ENCODE data around the gene PRSS38. TPM values are rescaled to one million over a fixed set of nuclear protein-coding genes. Genes with fewer than 3 reads are reported as not detected.

PRSS38 gene
- total and polyA plus RNA-seq, 2 donors = not detected

GRCh38 chr1:227885135-227885647, 69.7 kb downstream of the PRSS38 start:
- WGBS = 77% methylated on average over 8 of the region's 8 CpGs
- H3K36me3 ChIP-seq (ENCODE audit: insufficient read depth) = no peaks in the 10 kb centered on the region
- no peak overlapping the region for H3K4me3 ChIP-seq (ENCODE audit: low read depth, low read length)
- H3K4me1 ChIP-seq (ENCODE audit: insufficient read depth) = no peaks in the 10 kb centered on the region
- H3K27ac ChIP-seq (ENCODE audit: low read depth) = peak overlapping the region; percentile 53
- DNase-seq (ENCODE audit: extremely low spot score) = no peak

- Histone ChIP-seq H3K27ac (ENCODE audit: low read depth) (peak overlapping the region; percentile 53), H3K4me3 (ENCODE audit: low read depth, low read length) (no peak overlapping the region)
Observed at GRCh38 chr1:227885648-227886502, 70.4 kb downstream of the PRSS38 start.

GRCh38 chr1:227886503-227886961, 71.1 kb downstream of the PRSS38 start:
- DNase-seq (ENCODE audit: extremely low spot score) = peak; percentile 59
- no peaks in the 10 kb centered on the region for H3K4me1 ChIP-seq (ENCODE audit: insufficient read depth)
- H3K36me3 ChIP-seq (ENCODE audit: insufficient read depth) = no peaks in the 10 kb centered on the region
- H3K27ac ChIP-seq (ENCODE audit: low read depth) = peak overlapping the region; percentile 53
- WGBS = 12% methylated on average over 18 of the region's 18 CpGs
- peak overlapping the region; percentile 57 for H3K4me3 ChIP-seq (ENCODE audit: low read depth, low read length)

More at GRCh38 chr1:227885648-227886502, 70.4 kb downstream of the PRSS38 start:
- WGBS = 35% methylated on average over 14 of the region's 14 CpGs
- no peaks in the 10 kb centered on the region for H3K4me1 ChIP-seq (ENCODE audit: insufficient read depth)
- DNase-seq (ENCODE audit: extremely low spot score) = no peak
- H3K36me3 ChIP-seq (ENCODE audit: insufficient read depth) = no peaks in the 10 kb centered on the region

GRCh38 chr1:227886993-227887696, 71.7 kb downstream of the PRSS38 start:
- H3K4me3 ChIP-seq (ENCODE audit: low read depth, low read length) = peak overlapping the region; percentile 57
- peak; percentile 71 for DNase-seq (ENCODE audit: extremely low spot score)
- WGBS = 2% methylated on average over 30 of the region's 30 CpGs
- no peaks in the 10 kb centered on the region for H3K36me3 ChIP-seq (ENCODE audit: insufficient read depth)
- peak overlapping the region; percentile 89 for H3K27ac ChIP-seq (ENCODE audit: low read depth)
- no peaks in the 10 kb centered on the region for H3K4me1 ChIP-seq (ENCODE audit: insufficient read depth)

- H3K36me3 ChIP-seq (ENCODE audit: insufficient read depth) = no peaks in the 10 kb centered on the region
- no peaks in the 10 kb centered on the region for H3K4me1 ChIP-seq (ENCODE audit: insufficient read depth)
- 17% methylated on average over 40 of the region's 40 CpGs for WGBS
- DNase-seq (ENCODE audit: extremely low spot score) = peak; percentile 49
- H3K4me3 ChIP-seq (ENCODE audit: low read depth, low read length) = peak overlapping the region; percentile 57
- peak overlapping the region; percentile 89 for H3K27ac ChIP-seq (ENCODE audit: low read depth)
Observed at GRCh38 chr1:227887697-227888403, 72.4 kb downstream of the PRSS38 start.

GRCh38 chr1:227888404-227889046, 73.0 kb downstream of the PRSS38 start:
- Histone ChIP-seq H3K4me3 (ENCODE audit: low read depth, low read length) (no peak overlapping the region), H3K36me3 (ENCODE audit: insufficient read depth) (no peaks in the 10 kb centered on the region), H3K4me1 (ENCODE audit: insufficient read depth) (no peaks in the 10 kb centered on the region), H3K27ac (ENCODE audit: low read depth) (no peak overlapping the region)
- no peak for DNase-seq (ENCODE audit: extremely low spot score)
- 87% methylated on average over 8 of the region's 8 CpGs for WGBS

- Histone ChIP-seq H3K27ac (ENCODE audit: low read depth) (no peak overlapping the region), H3K36me3 (ENCODE audit: insufficient read depth) (no peaks in the 10 kb centered on the region), H3K4me1 (ENCODE audit: insufficient read depth) (no peaks in the 10 kb centered on the region), H3K4me3 (ENCODE audit: low read depth, low read length) (no peak overlapping the region)
- no peak for DNase-seq (ENCODE audit: extremely low spot score)
- WGBS = 61% methylated on average over 14 of the region's 14 CpGs
Observed at GRCh38 chr1:227889047-227889862, 73.8 kb downstream of the PRSS38 start.

GRCh38 chr1:227889863-227890405, 74.5 kb downstream of the PRSS38 start:
- no peak overlapping the region for H3K27ac ChIP-seq (ENCODE audit: low read depth)
- 86% methylated on average over 13 of the region's 13 CpGs for WGBS

GRCh38 chr1:227890451-227891222, 75.2 kb downstream of the PRSS38 start:
- DNase-seq (ENCODE audit: extremely low spot score) = no peak

More at GRCh38 chr1:227889863-227890405, 74.5 kb downstream of the PRSS38 start:
- H3K4me1 ChIP-seq (ENCODE audit: insufficient read depth) = no peaks in the 10 kb centered on the region
- H3K36me3 ChIP-seq (ENCODE audit: insufficient read depth) = no peaks in the 10 kb centered on the region
- H3K4me3 ChIP-seq (ENCODE audit: low read depth, low read length) = no peak overlapping the region
- DNase-seq (ENCODE audit: extremely low spot score) = no peak

GRCh38 chr1:227891223-227891954, 75.9 kb downstream of the PRSS38 start:
- no peak for DNase-seq (ENCODE audit: extremely low spot score)
- Histone ChIP-seq H3K4me1 (ENCODE audit: insufficient read depth) (no peaks in the 10 kb centered on the region), H3K27ac (ENCODE audit: low read depth) (no peak overlapping the region)

More at GRCh38 chr1:227890451-227891222, 75.2 kb downstream of the PRSS38 start:
- Histone ChIP-seq H3K4me3 (ENCODE audit: low read depth, low read length) (no peak overlapping the region), H3K27ac (ENCODE audit: low read depth) (no peak overlapping the region), H3K36me3 (ENCODE audit: insufficient read depth) (no peaks in the 10 kb centered on the region), H3K4me1 (ENCODE audit: insufficient read depth) (no peaks in the 10 kb centered on the region)
- 94% methylated on average over 13 of the region's 13 CpGs for WGBS

GRCh38 chr1:227891955-227892488, 76.5 kb downstream of the PRSS38 start:
- no peaks in the 10 kb centered on the region for H3K36me3 ChIP-seq (ENCODE audit: insufficient read depth)
- no peak overlapping the region for H3K27ac ChIP-seq (ENCODE audit: low read depth)
- no peak for DNase-seq (ENCODE audit: extremely low spot score)
- 90% methylated on average over 6 of the region's 6 CpGs for WGBS
- no peak overlapping the region for H3K4me3 ChIP-seq (ENCODE audit: low read depth, low read length)
- no peaks in the 10 kb centered on the region for H3K4me1 ChIP-seq (ENCODE audit: insufficient read depth)

More at GRCh38 chr1:227891223-227891954, 75.9 kb downstream of the PRSS38 start:
- WGBS = 78% methylated on average over 19 of the region's 19 CpGs
- no peak overlapping the region for H3K4me3 ChIP-seq (ENCODE audit: low read depth, low read length)
- no peaks in the 10 kb centered on the region for H3K36me3 ChIP-seq (ENCODE audit: insufficient read depth)
